T-helper 1 cell treated with Interleukin-12 subunit alpha and Interleukin-12 subunit beta and Interleukin-4 antibody, amounts not matched to agents 30 ng/mL and 1 ng/mL, for 36 hours (primary cell): ENCODE data around the gene COL7A1. TPM values are rescaled to one million over a fixed set of nuclear protein-coding genes. Genes with fewer than 3 reads are reported as not detected.
"Not testable (repeated sequence)": the region's sequence is repeated elsewhere in the genome, so short reads cannot be mapped to it uniquely, and the experiment has no call there.

ENCODE experiments used
- intact Hi-C: fragments of 100-400 bp; cut with micrococcal nuclease; formaldehyde crosslinking; loops from one replicate; pipeline ENCODE4 v1.15.1; 2024
- total RNA-seq: library from RNA; stranded (reverse); gene quantifications from 2 replicates; pipeline ENCODE4 v1.2.3, GENCODE V29; 2022

COL7A1 gene
- total RNA-seq, 1 donor from 2014 or later = 1.9 TPM

DNA sequence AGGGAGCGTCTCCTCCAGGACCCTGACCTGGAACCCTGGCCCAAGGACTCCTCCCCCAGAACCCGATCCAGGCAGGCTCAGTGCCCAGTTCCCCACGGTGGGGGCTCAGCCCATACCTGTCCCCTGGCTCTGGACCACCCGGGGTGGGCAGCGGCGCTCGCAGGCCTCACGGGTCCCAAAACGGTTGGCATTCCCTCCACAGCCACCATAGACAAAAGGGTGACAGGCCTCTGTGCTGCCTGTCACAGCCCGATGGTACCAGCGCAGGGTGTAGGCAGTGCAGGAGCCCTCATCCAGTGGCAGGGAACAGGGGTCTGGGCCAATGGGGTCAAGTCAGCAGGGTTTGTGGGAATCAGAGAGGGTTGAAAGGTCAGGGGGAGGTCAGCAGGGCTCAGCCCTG lies 30.5 kb downstream of the COL7A1 start:
- intact Hi-C loops = no loop called here

DNA sequence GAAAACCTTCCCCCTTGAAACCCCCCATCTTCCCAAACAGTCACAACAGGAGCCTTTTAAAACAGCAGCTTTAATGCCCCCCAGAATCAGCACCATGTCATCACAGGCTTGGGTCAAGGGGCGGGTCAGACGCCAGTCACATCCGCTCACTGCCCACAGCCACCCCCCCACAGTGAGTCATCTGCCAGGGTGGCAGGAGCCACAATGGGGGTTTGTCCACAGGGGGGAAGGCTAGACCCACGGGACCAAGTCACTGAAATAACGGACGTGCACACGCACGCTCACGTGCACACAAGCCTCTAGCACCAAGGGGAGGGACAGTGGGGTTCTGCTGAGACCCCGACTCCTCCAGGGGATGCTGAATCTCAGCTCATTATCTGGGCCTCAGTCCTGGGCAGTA lies 31.1 kb downstream of the COL7A1 start:
- intact Hi-C loops = no loop called here

DNA sequence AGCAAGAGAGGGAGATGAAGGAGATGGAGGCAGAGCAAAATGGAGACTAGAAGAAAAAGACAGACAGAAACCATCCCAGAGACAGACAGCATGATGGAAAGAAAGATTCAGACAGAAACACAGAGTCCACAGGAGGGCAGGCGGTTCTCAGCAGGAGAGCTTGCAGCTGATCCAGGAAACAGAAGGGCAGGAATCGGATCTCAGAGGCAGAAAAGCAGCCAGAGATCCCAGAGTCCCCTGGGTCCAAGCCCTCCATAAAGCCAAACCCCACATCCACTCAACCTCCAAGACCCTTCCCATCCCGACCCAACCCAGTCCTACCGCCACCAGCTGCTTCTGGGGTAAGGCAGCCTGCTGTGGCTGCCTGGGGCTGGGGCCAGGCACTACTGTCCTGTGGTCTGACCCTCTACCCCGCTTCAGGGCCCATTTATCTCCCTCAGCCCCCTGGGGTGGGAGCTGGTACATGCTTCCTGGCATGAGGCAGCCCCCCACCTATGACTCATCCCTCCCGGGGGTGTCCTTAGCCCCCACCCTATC lies 31.7 kb downstream of the COL7A1 start, which contains the start of gene UCN2:
Gene UCN2 (minus strand): TSS at position 400 of the 537 bp plus-strand sequence. CDS start 657 bp downstream, outside the sequence.
- intact Hi-C loops = no loop called here

GRCh38 chr3:48562367-48563095 lies 32.6 kb downstream of the COL7A1 start:
- intact Hi-C loops = no loop called here

- intact Hi-C loops = no loop called here
Observed at GRCh38 chr3:48561045-48561736, 33.9 kb downstream of the COL7A1 start.

DNA sequence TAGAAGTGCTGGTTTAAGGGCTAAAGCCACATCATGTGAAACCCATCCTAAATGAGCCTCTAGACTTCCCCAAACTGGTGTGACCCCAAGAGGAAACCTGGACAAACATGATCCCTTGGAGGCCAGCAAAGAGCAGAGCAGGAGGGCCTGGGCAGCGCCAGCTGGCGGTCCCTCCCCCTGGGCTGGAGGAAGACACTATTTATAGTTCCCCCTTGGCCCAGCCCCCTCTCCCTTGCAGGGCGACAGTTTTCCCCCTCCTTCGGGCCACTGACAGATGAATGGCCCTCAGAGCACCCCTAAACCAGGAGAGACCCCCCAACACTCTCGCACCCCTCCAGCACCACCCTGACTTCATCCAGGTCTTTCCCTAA lies 34.5 kb downstream of the COL7A1 start:
- intact Hi-C loops = no loop called here

DNA sequence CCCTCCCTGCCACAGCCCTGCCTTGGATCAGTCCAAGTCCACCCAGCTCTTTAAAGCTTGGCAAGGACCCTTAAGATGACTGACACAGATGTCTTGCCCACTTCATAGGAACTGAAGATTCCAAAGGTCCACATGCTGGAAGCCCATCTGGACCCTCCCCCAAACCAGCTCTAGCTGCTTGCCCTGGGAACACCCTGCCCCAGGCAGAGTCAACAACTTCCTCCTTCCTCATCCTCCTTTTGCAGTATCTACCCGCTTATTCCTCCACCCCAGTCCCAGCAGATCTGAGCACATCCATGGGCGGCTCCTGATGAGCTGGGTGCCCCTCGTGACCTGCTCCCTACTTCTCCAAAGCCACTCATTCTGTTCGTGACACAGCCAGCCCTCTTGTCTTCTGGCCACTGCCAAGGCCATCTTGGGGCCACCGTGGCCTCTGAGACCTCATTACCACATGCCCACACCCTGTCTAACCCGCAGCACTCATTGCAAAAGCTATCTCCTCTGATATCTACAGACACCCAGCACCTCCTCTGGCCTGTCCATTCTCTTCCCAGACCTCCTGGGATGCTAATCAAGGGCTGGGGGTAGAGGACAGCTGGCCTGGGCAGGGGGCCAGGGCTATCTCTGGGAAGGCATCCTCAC lies 36.5 kb downstream of the COL7A1 start:
- intact Hi-C loops = loop anchor here (1.0 to 5.0 kb wide), 8 partner anchors 51 to 1176 kb away; partner anchors contain the start of genes DAG1, PTPN23, SLC26A6 and UQCRC1

DNA sequence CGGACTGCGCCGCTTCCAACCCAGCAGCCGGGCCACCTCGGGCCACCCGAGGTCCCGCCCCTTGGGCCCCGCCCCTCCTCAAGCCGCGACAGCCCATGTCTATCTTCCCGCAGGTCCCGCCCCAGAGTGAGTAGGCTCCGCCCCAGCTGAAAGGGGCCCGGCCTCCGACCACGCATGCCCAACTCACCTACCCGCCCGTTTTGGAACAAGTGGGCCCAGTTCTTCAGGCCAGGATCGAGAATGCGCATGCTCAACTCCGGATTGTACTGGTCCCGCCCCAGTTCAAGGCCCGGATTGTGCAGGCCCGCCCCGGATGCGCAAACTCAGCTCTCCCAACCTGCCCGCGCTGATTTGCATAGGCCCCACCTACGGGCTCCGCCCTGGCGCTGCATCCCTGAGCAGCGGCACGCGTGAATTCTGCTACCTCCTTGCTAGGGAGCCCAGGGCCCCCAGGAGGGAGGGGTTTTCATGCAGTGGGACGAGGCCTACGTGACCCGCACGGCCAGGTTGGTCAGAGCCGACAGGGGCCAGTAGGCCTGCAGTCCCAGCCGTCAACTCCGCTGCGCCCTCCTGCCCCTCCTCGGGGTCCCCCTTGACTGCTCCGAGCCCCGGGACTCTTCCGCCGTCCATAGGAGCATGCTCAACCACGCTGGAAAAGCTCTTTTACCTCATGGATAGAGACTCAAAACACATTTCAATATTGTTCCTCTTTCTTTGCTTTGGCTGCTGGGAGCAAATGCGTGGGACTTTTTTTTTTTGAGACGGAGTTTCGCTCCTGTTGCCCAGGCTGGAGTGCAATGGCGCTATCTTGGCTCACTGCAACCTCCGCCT lies 38.1 kb downstream of the COL7A1 start, which contains the start of gene PFKFB4:
Gene PFKFB4 (minus strand): TSS at position 8 of the 831 bp plus-strand sequence. CDS start 26 bp downstream, outside the sequence.
- intact Hi-C loops = loop anchor here (1.0 to 5.0 kb wide), 19 partner anchors 84 to 1742 kb away; partner anchors contain the start of genes ATRIP, CCDC51, CDC25A and DAG1

- intact Hi-C loops = loop anchor here (1.0 to 5.0 kb wide), 13 partner anchors 101 to 1743 kb away; partner anchors contain the start of genes ATRIP, CCDC51, CDC25A and DAG1
Observed at GRCh38 chr3:48555949-48556795, 39.0 kb downstream of the COL7A1 start.

DNA sequence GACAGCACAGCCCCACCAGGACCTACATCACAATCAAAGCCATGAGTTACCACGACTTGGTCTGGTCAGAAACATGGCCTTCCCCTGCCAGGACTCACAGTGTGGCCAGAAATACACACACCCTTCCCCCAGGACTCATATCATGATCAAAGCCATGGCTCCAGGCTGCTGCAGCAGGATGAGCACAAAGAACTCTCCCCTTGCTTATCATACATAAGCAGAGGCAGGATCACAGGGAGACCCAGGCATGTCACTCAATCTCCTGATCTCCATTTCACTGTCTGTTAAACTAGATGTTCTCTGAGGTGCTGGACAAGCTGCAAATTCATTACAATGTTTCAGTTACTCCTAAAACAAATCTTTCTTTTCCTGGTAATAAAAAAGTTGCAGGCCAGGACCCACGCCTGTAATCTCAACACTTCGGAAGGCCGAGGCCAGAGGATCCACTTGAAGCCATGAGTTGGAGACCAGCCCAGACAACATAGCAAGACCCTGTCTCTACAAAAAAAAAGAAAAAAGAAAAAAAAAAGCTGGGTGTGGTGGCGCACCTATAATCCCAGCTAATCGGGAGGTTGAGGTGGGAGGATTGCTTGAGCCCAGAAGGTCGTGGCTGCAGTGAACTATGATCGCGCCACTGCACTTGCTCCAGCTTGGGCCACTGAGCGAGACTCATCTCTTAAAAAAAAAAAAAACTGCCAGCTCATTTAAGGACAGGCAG lies 39.7 kb downstream of the COL7A1 start:
- intact Hi-C loops = loop anchor here (5.0 kb wide), 2 partner anchors 917 to 1173 kb away; partner anchors contain the start of genes DAG1 and PTPN23

DNA sequence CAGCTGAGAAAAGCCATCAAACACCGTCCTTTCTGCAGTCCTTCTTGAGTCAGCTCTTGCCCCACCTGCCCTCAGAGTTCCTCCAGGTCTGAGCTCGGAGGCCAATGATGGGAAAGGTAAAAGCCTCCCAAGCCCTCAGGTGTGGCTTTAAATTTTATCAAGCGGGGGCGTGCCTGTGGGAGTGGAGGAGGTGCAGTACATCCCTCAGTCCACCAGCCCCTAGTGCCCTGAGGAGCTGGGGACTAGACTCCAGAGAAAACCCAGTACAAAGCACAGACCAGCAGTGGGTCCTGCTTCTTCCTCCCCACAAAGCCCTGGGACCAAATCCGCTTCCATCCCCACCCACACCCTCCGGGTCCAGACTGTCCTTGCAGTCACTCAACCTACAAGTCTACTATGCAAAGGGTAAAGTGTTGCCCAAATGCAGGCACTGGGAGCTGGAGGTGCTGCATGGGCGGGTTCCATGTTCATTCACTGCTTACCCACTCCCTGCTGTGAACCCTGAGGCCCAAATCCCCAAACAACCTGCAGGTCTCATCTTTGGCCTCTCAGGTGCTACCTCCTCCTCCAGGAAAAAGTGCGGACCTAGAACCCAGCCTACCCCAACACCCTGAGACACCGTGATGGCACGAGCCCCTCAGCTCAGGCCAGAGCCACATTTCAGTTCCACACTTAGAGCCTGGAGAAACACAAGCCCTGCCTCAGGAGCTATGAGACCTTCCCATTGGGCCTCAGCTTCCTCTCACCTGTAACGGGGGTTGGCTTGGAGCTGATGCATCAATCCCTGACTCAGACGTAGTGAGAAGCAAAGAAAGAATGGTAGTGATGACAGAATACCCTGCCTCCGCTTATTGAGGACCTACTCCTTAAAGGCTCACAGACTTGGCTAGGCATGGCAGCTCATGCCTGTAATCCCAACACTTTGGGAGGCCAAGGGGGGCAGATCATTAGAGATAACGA lies 41.0 kb downstream of the COL7A1 start:
- intact Hi-C loops = no loop called here

DNA sequence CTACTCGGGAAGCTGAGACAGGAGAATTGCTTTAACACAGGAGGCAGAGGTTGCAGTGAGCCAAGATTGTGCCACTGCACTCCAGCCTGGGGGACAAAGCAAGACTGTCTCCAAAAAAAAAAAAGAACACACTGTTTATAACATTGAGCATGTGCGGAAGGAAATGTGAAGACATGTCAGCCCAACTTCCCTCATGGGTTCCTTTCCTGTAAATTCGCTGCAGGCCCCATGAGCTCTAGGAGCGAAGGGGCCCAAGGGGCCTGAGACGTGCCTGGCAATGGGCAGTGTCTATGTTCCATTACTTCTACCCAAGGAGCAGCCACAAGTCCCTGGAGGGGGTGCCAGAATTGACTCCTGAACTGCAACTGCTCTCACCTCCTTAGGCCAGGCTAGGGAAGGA lies 41.8 kb downstream of the COL7A1 start:
- intact Hi-C loops = no loop called here

DNA sequence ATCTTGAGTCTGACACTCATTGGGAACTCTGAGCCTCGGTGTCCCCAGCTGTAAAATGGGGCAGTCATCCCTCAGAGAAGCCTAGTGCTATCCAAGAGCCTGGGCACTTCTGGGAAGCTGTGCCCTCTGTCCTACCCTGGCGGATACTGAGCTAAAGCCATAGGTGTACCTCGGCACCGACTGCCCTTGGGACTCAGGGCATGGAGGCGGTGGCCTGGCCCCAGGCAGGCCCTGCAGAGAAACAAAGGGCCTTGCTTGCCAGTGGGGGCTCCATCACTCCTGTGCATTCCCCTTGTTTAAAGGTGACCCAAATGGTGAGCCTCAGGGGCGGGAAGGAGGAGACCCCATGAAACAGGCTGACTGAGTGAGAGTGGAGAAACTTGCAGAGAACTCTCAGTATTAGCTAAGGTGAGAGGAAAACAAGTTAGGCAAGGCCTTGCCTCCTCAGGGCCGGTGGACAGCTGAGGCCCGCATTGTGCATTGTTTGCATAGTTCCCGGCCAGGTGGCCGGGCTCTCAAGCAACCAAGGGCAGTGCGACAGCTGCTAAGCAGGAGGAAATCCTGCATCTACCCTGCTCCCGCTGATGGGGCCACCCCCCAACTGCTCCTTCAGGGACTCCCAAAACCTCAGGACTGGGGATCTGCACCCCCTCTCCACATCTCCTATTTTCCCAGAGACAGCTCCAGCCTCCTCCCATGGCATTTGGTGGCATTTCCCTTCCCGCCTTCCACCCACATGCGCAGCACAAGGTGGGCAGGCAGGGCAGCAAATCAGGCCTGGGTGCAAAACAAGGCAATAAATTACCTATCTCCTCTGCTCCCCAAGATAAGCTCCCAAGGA lies 42.8 kb downstream of the COL7A1 start:
- intact Hi-C loops = no loop called here

DNA sequence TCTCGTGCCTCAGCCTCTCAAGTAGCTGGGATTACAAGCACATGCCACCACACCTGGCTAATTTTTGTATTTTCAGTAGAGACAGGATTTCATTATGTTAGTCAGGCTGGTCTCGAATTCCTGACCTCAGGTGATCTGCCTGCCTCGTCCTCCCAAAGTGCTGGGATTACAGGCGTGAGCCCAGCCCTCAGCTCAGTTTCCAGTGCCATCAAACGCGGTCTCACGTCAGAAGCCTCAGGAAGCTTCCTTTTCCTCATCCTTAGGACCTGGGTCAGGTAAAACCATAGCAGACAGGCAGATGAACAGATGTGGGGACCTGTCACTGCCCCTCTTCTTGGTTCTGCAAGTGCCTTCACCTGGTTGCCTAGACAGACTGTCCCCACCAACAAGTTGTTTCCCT lies 43.5 kb downstream of the COL7A1 start:
- intact Hi-C loops = not testable (repeated sequence)

DNA sequence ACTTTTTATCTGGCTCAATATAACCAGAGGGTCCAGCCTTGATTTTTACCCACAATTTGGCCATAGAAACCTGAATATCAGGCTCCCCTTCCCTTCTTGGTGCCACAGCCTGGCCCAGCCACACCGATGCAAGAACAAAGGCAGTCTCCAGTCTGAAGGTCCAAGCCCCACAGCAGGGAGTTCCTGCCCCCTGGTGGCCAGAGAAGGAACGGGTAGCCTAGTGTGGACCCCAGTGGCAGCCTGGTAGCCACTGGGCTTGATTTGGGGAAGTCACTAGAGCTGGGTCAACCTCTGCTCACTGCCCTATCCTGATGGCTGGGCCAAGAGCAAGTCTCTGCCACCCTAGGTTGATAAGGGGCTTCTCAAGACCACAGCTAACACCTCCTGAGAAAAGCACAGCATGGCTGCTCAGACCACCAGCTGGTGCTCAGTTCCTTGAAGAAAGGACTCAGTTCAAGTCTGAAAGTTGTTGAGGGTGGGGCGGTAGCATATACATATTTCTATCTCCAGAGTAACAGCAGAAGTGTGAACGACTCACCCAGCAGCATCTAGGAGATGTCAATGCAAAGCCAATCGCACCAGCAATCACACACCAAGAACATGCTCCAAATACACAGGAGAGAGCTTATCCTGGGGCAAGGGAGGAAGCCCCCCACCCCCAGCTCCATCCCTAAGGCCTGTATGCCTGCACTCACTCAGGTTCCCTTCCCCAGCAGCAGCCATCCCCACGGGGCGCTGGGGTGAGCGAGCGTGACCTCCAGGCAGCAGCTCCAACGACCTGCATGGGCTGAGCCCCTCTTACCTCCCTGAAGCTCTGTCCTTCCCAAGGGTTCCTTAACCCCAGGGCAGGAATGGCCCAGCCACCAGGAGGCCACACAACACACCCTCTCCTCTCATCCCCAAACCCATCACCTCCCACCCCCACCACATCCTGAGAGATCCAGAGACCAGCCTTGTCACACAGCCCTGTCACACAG lies 46.1 kb downstream of the COL7A1 start:
- intact Hi-C loops = loop anchor here (1.0 to 2.0 kb wide), 7 partner anchors 42 to 276 kb away; partner anchors contain the start of genes ATRIP, CCDC51 and TMA7
